ENCODE results near the gene RNF115. TPM values are rescaled to one million over a fixed set of nuclear protein-coding genes. Genes with fewer than 3 reads are reported as not detected.
"Not testable (repeated sequence)": the region's sequence is repeated elsewhere in the genome, so short reads cannot be mapped to it uniquely, and the experiment has no call there.

Gene RNF115
- total RNA-seq, 4 donors from 2014 or later: 37.8 to 46.3 (median 40.3) TPM

- intact Hi-C loops (cut with DNase I): no loop called here
- TF ChIP-seq EP300 (IDR thresholded peaks at IDR 0.05): no peak
- no peak for TF ChIP-seq POLR2A (IDR thresholded peaks at IDR 0.05; ENCODE audit: low read depth)
- TF ChIP-seq CTCF (IDR thresholded peaks at IDR 0.05): no peak
- no peak for TF ChIP-seq POLR2AphosphoS5 (IDR thresholded peaks at IDR 0.05)
Observed at GRCh38 chr1:145771056-145771455, 52.8 kb downstream of the RNF115 start.

GRCh38 chr1:145768004-145768403 is 55.9 kb downstream of the RNF115 start:
- WGBS: 95% methylated on average over 10 of the region's 10 CpGs
- peaks cover 10 to 69% (median 53%) of the 10 kb centered on the region in 4 donors for H3K36me3 ChIP-seq
- intact Hi-C loops (cut with DNase I); H3K27me3 ChIP-seq; H3K9me3 ChIP-seq; H3K27ac ChIP-seq (replicated peaks in 1 of 4); DNase-seq (ENCODE audit: extremely low spot score); H3K4me3 ChIP-seq: not testable (repeated sequence)
- H3K4me1 ChIP-seq: peaks cover 0 to 21% (median 5%) of the 10 kb centered on the region in 4 donors

More at GRCh38 chr1:145771056-145771455, 52.8 kb downstream of the RNF115 start:
- Histone ChIP-seq H3K4me1 (peaks cover 6 to 37% (median 11%) of the 10 kb centered on the region in 4 donors), H3K27ac (replicated peaks in 1 of 4) (no peak overlapping the region), H3K36me3 (peaks cover 10 to 58% (median 44%) of the 10 kb centered on the region in 4 donors), H3K27me3 (no peaks in the 10 kb centered on the region), H3K4me3 (no peak overlapping the region), H3K9me3 (no peaks in the 10 kb centered on the region)
- WGBS: 100% methylated on average over 1 of the region's 1 CpG
- no peak for DNase-seq (ENCODE audit: extremely low spot score)

- H3K27ac ChIP-seq (replicated peaks in 1 of 4); intact Hi-C loops (cut with DNase I); H3K4me3 ChIP-seq; DNase-seq (ENCODE audit: extremely low spot score); H3K9me3 ChIP-seq; H3K27me3 ChIP-seq: not testable (repeated sequence)
- Histone ChIP-seq H3K36me3 (peaks cover 10 to 66% (median 53%) of the 10 kb centered on the region in 4 donors), H3K4me1 (peaks cover 0 to 14% (median 5%) of the 10 kb centered on the region in 4 donors)
- 93% methylated on average over 20 of the region's 29 CpGs for WGBS
Observed at GRCh38 chr1:145766926-145767325, 57.0 kb downstream of the RNF115 start.

GRCh38 chr1:145765585-145766360 is 58.1 kb downstream of the RNF115 start:
- H3K9me3 ChIP-seq; DNase-seq (ENCODE audit: extremely low spot score); H3K4me3 ChIP-seq; H3K27ac ChIP-seq (replicated peaks in 1 of 4); H3K27me3 ChIP-seq; intact Hi-C loops (cut with DNase I); H3K4me1 ChIP-seq: not testable (repeated sequence)
- 81% methylated on average over 3 of the region's 5 CpGs for WGBS
- H3K36me3 ChIP-seq: peaks cover 9 to 66% (median 56%) of the 10 kb centered on the region in 4 donors

GRCh38 chr1:145765127-145765526 is 58.8 kb downstream of the RNF115 start:
- H3K36me3 ChIP-seq: peaks cover 9 to 66% (median 54%) of the 10 kb centered on the region in 4 donors
- H3K27me3 ChIP-seq; H3K27ac ChIP-seq (replicated peaks in 1 of 4); H3K4me3 ChIP-seq; H3K9me3 ChIP-seq; intact Hi-C loops (cut with DNase I); DNase-seq (ENCODE audit: extremely low spot score); H3K4me1 ChIP-seq: not testable (repeated sequence)
- 96% methylated on average over 3 of the region's 3 CpGs for WGBS

GRCh38 chr1:145764231-145764940 is 59.5 kb downstream of the RNF115 start:
- H3K27ac ChIP-seq (replicated peaks in 1 of 4); H3K27me3 ChIP-seq; intact Hi-C loops (cut with DNase I); H3K4me3 ChIP-seq; H3K9me3 ChIP-seq; H3K4me1 ChIP-seq; DNase-seq (ENCODE audit: extremely low spot score): not testable (repeated sequence)
- H3K36me3 ChIP-seq: peaks cover 9 to 61% (median 49%) of the 10 kb centered on the region in 4 donors
- WGBS: 98% methylated on average over 26 of the region's 52 CpGs

GRCh38 chr1:145762001-145762400 is 61.9 kb downstream of the RNF115 start:
- WGBS: 100% methylated on average over 2 of the region's 2 CpGs
- intact Hi-C loops (cut with DNase I); DNase-seq (ENCODE audit: extremely low spot score); H3K4me3 ChIP-seq; H3K27ac ChIP-seq (replicated peaks in 1 of 4); H3K27me3 ChIP-seq; H3K9me3 ChIP-seq: not testable (repeated sequence)
- Histone ChIP-seq H3K4me1 (peaks cover 4 to 17% (median 11%) of the 10 kb centered on the region in 4 donors), H3K36me3 (peaks cover 9 to 69% (median 55%) of the 10 kb centered on the region in 4 donors)

- 98% methylated on average over 8 of the region's 11 CpGs for WGBS
- H3K27me3 ChIP-seq; DNase-seq (ENCODE audit: extremely low spot score); H3K9me3 ChIP-seq; H3K27ac ChIP-seq (replicated peaks in 1 of 4); intact Hi-C loops (cut with DNase I); H3K4me3 ChIP-seq: not testable (repeated sequence)
- Histone ChIP-seq H3K36me3 (peaks cover 6 to 68% (median 53%) of the 10 kb centered on the region in 4 donors), H3K4me1 (peaks cover 4 to 17% (median 11%) of the 10 kb centered on the region in 4 donors)
Observed at GRCh38 chr1:145761498-145761897, 62.4 kb downstream of the RNF115 start.

GRCh38 chr1:145760395-145760949 is 63.4 kb downstream of the RNF115 start:
- intact Hi-C loops (cut with DNase I); H3K9me3 ChIP-seq; H3K4me3 ChIP-seq; H3K27ac ChIP-seq (replicated peaks in 1 of 4); H3K27me3 ChIP-seq; DNase-seq (ENCODE audit: extremely low spot score): not testable (repeated sequence)
- H3K36me3 ChIP-seq: peaks cover 6 to 79% (median 57%) of the 10 kb centered on the region in 4 donors
- 100% methylated on average over 4 of the region's 4 CpGs for WGBS
- H3K4me1 ChIP-seq: peaks cover 2 to 17% (median 6%) of the 10 kb centered on the region in 4 donors

Data from esophagus muscularis mucosa (tissue), 4 donors.